HEK293 (cell line): Measurements from ENCODE around the gene MRTFA.
A peak's percentile ranks its signal among the peaks of the same experiment; 100 is the strongest.

Experiments
- CTCF ChIA-PET: fragments of 350-600 bp; formaldehyde crosslinking; extraction: SDS; loops from one replicate; lab custom pipeline; 2021; ENCODE audit warnings: antibody characterized with exemption; lab: Yijun Ruan, JAX
- POLR2A ChIA-PET: fragments of 300-600 bp; formaldehyde crosslinking; extraction: SDS; loops from one replicate; lab custom pipeline; 2020; ENCODE audit warnings: antibody characterized with exemption, inconsistent platforms; lab: Yijun Ruan, JAX
- H3K27ac ChIP-seq: fragments of 200-500 bp; sonication (Bioruptor generic); 2 replicates; pipeline ENCODE4 v1.5.1; 2014; ENCODE audit warnings: low read depth, low read length, control low read depth, inconsistent platforms; ENCODE audit errors: extremely low read depth
- H3K36me3 ChIP-seq, 2 experiments: fragments of 200-500 bp in 1 of 2; sonication (Bioruptor generic) in 1 of 2; 1 replicate in 1 of 2; 2 replicates in 1 of 2; pipeline ENCODE4 v1.5.1; 2014 to 2017; ENCODE audit warnings: inconsistent platforms in 2 of 2, low read length in 2 of 2; ENCODE audit not compliant: control insufficient read depth in 2 of 2, insufficient read depth in 1 of 2
- H3K4me1 ChIP-seq: fragments of 200-500 bp; sonication (Bioruptor generic); 2 replicates; pipeline ENCODE4 v1.5.1; 2014; ENCODE audit warnings: mild to moderate bottlenecking, low read length, inconsistent platforms; ENCODE audit not compliant: control insufficient read depth, insufficient read depth
- H3K4me3 ChIP-seq: 2 replicates; pipeline ENCODE4 v1.5.1; 2011; ENCODE audit warnings: low read depth, mild to moderate bottlenecking, control low read depth, low read length, moderate library complexity
- H3K9me3 ChIP-seq: fragments of 200-500 bp; sonication (Bioruptor generic); 2 replicates; pipeline ENCODE4 v1.5.1; 2014; ENCODE audit warnings: low read depth, low read length, inconsistent platforms; ENCODE audit not compliant: control insufficient read depth, insufficient read depth
- HOXD13 ChIP-seq: sonication (generic); formaldehyde crosslinking; IDR thresholded peaks from 2 replicates; pipeline ENCODE4 v1.8.0; 2022; ENCODE audit warnings: missing genetic modification reagents, borderline replicate concordance
- OSR2 ChIP-seq: fragments of 450-650 bp; formaldehyde crosslinking; IDR thresholded peaks from 2 replicates; pipeline ENCODE4 v1.5.1; 2016; ENCODE audit warnings: missing biosample characterization, missing genetic modification characterization
- RBAK ChIP-seq: fragments of 450-650 bp; formaldehyde crosslinking; IDR thresholded peaks from 2 replicates; pipeline ENCODE4 v1.5.1; 2016; ENCODE audit warnings: missing biosample characterization, missing genetic modification characterization
- YY2 ChIP-seq: fragments of 450-650 bp; formaldehyde crosslinking; IDR thresholded peaks from 2 replicates; pipeline ENCODE4 v1.5.1; 2016; ENCODE audit warnings: missing biosample characterization, missing genetic modification characterization
- ZBTB17 ChIP-seq: fragments of 450-650 bp; formaldehyde crosslinking; IDR thresholded peaks from 2 replicates; pipeline ENCODE4 v1.5.1; 2016; ENCODE audit warnings: missing biosample characterization, missing genetic modification characterization
- ZFP37 ChIP-seq: fragments of 450-650 bp; formaldehyde crosslinking; IDR thresholded peaks from 2 replicates; pipeline ENCODE4 v1.5.1; 2016; ENCODE audit warnings: missing biosample characterization, missing genetic modification characterization
- ZIC2 ChIP-seq: fragments of 450-650 bp; formaldehyde crosslinking; IDR thresholded peaks from 2 replicates; pipeline ENCODE4 v1.5.1; 2016; ENCODE audit warnings: missing biosample characterization, missing genetic modification characterization
- ZNF140 ChIP-seq: fragments of 450-650 bp; formaldehyde crosslinking; IDR thresholded peaks from 2 replicates; pipeline ENCODE4 v1.5.1; 2016; ENCODE audit warnings: missing biosample characterization, missing genetic modification characterization
- ZNF157 ChIP-seq: fragments of 450-650 bp; formaldehyde crosslinking; IDR thresholded peaks from 2 replicates; pipeline ENCODE4 v1.5.1; 2016; ENCODE audit warnings: missing biosample characterization, missing genetic modification characterization
- ZNF19 ChIP-seq: fragments of 450-650 bp; formaldehyde crosslinking; IDR thresholded peaks from 2 replicates; pipeline ENCODE4; 2016; ENCODE audit warnings: missing biosample characterization, missing genetic modification characterization, low read depth
- ZNF266 ChIP-seq: fragments of 450-650 bp; formaldehyde crosslinking; IDR thresholded peaks from 2 replicates; pipeline ENCODE4 v1.5.1; 2016; ENCODE audit warnings: missing biosample characterization, missing genetic modification characterization, low read depth
- ZNF324 ChIP-seq: fragments of 450-650 bp; formaldehyde crosslinking; IDR thresholded peaks from 2 replicates; pipeline ENCODE4 v1.5.1; 2016; ENCODE audit warnings: missing biosample characterization, missing genetic modification characterization
- ZNF558 ChIP-seq: fragments of 450-650 bp; formaldehyde crosslinking; IDR thresholded peaks from 2 replicates; pipeline ENCODE4 v1.5.1; 2016; ENCODE audit warnings: missing biosample characterization, missing genetic modification characterization
- ZNF571 ChIP-seq: fragments of 450-650 bp; formaldehyde crosslinking; IDR thresholded peaks from 2 replicates; pipeline ENCODE4 v1.5.0; 2017; ENCODE audit warnings: missing biosample characterization, missing genetic modification characterization
- ZNF660 ChIP-seq: fragments of 450-650 bp; IDR thresholded peaks from 2 replicates; pipeline ENCODE4 v1.5.1; 2018; ENCODE audit warnings: missing biosample characterization, mild to moderate bottlenecking, missing genetic modification characterization
- ZNF777 ChIP-seq: fragments of 450-650 bp; formaldehyde crosslinking; IDR thresholded peaks from 2 replicates; pipeline ENCODE4 v1.5.1; 2017; ENCODE audit warnings: missing biosample characterization, missing genetic modification characterization, borderline replicate concordance
- ZNF837 ChIP-seq: fragments of 450-650 bp; formaldehyde crosslinking; IDR thresholded peaks from 2 replicates; pipeline ENCODE4 v1.5.1; 2016; ENCODE audit warnings: missing biosample characterization, missing genetic modification characterization
- TF ChIP-seq, protein P1 (sequence below): fragments of 450-650 bp; formaldehyde crosslinking; IDR thresholded peaks from 2 replicates; pipeline ENCODE4 v1.5.1; 2016; ENCODE audit warnings: missing biosample characterization, missing genetic modification characterization
- TF ChIP-seq, protein P2 (sequence below): IDR thresholded peaks from 2 replicates; pipeline ENCODE4 v1.6.1; 2011; ENCODE audit warnings: mild to moderate bottlenecking, low read depth, low read length, borderline replicate concordance
- TF ChIP-seq, protein P3 (sequence below): fragments of 450-650 bp; formaldehyde crosslinking; IDR thresholded peaks from 2 replicates; pipeline ENCODE4 v1.5.0; 2017; ENCODE audit warnings: missing biosample characterization, missing genetic modification characterization, borderline replicate concordance

MRTFA gene

DNA sequence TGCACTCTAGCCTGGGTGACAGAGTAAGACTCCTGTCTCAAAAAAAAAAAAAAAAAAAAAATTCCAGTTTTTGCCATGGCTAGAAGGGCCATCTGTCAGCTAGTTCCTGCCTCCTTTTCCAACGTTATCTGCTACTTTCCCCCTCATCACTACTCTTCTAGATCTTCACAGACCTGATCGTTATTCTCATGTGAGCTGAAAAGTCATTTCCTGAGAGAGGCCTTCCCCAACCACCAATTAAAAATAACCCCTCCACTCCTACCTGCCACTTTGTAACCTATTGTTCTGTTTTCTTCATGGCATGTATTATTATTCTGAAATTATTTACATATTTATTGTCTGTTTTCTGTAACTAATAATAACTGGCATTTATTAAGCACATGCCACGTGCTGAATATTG is 241.9 kb downstream of the MRTFA start:
- TF ChIP-seq ZIC2 (tag by site-specific recombination) (no peak), HOXD13 (CRISPR knock-in tag) (no peak), ZNF837 (tag by site-specific recombination) (no peak), ZNF558 (tag by site-specific recombination) (no peak)
- TF ChIP-seq, protein P1, sequence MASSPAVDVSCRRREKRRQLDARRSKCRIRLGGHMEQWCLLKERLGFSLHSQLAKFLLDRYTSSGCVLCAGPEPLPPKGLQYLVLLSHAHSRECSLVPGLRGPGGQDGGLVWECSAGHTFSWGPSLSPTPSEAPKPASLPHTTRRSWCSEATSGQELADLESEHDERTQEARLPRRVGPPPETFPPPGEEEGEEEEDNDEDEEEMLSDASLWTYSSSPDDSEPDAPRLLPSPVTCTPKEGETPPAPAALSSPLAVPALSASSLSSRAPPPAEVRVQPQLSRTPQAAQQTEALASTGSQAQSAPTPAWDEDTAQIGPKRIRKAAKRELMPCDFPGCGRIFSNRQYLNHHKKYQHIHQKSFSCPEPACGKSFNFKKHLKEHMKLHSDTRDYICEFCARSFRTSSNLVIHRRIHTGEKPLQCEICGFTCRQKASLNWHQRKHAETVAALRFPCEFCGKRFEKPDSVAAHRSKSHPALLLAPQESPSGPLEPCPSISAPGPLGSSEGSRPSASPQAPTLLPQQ, result no peak
- Histone ChIP-seq H3K36me3 (peaks cover 6 to 10% of the 10 kb centered on the region in 2 experiments; a peak in 2 of 3 replicates), H3K9me3 (no peaks in the 10 kb centered on the region), H3K27ac (no peak overlapping the region), H3K4me1 (peaks cover 5% of the 10 kb centered on the region), H3K4me3 (no peak overlapping the region)
- CTCF ChIA-PET, result interaction anchor here (0.6 to 0.7 kb wide), 2 partner anchors 10 to 104 kb away, joined by 3 read pairs; no protein-coding TSS in a partner anchor
- POLR2A ChIA-PET, result interaction anchor here (0.6 kb wide), 1 partner anchor 280 kb away, joined by 3 read pairs; no protein-coding TSS in a partner anchor

DNA sequence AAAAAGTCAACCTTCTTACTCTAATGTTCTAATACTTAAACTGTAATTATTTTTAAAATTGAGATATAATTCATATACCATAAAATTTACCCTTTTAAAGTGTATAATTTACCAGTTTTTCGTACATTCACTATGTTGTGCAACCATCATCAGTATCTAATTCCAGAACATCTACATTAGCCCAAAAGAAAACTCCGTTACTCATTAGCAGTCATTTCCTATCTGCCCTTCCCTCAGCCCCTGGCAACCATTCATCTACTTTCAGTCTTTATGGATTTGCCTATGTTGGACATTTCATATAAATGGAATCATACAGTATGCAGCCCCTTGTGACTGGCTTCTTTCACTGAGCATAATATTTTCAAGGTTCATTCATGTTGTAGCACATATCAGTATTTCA is 243.9 kb downstream of the MRTFA start:
- Histone ChIP-seq H3K4me1 (peaks cover 5% of the 10 kb centered on the region), H3K36me3 (peaks cover 5 to 15% of the 10 kb centered on the region in 2 experiments; a peak in 2 of 3 replicates), H3K9me3 (no peaks in the 10 kb centered on the region), H3K27ac (no peak overlapping the region), H3K4me3 (no peak overlapping the region)
- TF ChIP-seq ZNF660 (no peak), ZNF324 (tag by site-specific recombination) (no peak), ZNF140 (no peak), ZNF157 (tag by site-specific recombination) (no peak), ZNF571 (tag by site-specific recombination) (no peak), ZFP37 (no peak), ZNF837 (tag by site-specific recombination) (no peak), YY2 (no peak), ZNF777 (tag by site-specific recombination) (no peak), ZNF19 (tag by site-specific recombination) (no peak), OSR2 (tag by site-specific recombination) (no peak), RBAK (tag by site-specific recombination) (no peak)
- TF ChIP-seq, protein P2, sequence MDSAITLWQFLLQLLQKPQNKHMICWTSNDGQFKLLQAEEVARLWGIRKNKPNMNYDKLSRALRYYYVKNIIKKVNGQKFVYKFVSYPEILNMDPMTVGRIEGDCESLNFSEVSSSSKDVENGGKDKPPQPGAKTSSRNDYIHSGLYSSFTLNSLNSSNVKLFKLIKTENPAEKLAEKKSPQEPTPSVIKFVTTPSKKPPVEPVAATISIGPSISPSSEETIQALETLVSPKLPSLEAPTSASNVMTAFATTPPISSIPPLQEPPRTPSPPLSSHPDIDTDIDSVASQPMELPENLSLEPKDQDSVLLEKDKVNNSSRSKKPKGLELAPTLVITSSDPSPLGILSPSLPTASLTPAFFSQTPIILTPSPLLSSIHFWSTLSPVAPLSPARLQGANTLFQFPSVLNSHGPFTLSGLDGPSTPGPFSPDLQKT, result no peak
- TF ChIP-seq, protein P3, sequence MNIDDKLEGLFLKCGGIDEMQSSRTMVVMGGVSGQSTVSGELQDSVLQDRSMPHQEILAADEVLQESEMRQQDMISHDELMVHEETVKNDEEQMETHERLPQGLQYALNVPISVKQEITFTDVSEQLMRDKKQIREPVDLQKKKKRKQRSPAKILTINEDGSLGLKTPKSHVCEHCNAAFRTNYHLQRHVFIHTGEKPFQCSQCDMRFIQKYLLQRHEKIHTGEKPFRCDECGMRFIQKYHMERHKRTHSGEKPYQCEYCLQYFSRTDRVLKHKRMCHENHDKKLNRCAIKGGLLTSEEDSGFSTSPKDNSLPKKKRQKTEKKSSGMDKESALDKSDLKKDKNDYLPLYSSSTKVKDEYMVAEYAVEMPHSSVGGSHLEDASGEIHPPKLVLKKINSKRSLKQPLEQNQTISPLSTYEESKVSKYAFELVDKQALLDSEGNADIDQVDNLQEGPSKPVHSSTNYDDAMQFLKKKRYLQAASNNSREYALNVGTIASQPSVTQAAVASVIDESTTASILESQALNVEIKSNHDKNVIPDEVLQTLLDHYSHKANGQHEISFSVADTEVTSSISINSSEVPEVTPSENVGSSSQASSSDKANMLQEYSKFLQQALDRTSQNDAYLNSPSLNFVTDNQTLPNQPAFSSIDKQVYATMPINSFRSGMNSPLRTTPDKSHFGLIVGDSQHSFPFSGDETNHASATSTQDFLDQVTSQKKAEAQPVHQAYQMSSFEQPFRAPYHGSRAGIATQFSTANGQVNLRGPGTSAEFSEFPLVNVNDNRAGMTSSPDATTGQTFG (tag by site-specific recombination), result no peak
- POLR2A ChIA-PET, result interaction anchor here (1.2 kb wide), 1 partner anchor 260 kb away, joined by 3 read pairs; no protein-coding TSS in a partner anchor
- CTCF ChIA-PET, result interaction anchor here (0.7 to 2.7 kb wide), 4 partner anchors 9 to 201 kb away, joined by 3 to 11 read pairs (median 3); no protein-coding TSS in a partner anchor

DNA sequence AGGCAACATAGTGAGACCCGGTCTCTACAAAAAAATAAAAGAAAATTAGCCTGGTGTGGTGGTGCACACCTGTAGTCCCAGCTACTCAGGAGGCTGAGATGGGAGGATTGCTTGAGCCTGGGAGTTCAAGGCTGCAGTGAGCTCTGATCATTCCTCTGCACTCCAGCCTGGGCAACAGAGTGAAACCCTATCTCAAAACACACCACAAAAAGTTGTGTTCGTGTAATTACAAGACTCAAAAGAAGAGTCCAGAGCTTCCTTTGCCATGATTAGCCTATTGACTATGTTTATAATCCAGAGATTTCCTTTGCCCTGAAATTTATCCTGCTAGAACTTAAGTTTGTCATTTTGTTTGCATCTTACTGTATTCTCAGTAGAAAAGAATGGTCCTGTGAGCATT is 245.1 kb downstream of the MRTFA start:
- peaks cover 0 to 13% of the 10 kb centered on the region in 2 experiments; a peak in 2 of 3 replicates for H3K36me3 ChIP-seq
- CTCF ChIA-PET, result interaction anchor here (0.7 to 2.7 kb wide), 2 partner anchors 8 to 11 kb away, joined by 4 to 11 read pairs; no protein-coding TSS in a partner anchor
- TF ChIP-seq ZBTB17, result peak; percentile 51; the same call in 1 of the 2 replicates
- no peak for TF ChIP-seq ZNF266 (tag by site-specific recombination)
- TF ChIP-seq, all 188 proteins: peak for 1
- no peak overlapping the region for H3K4me3 ChIP-seq
- POLR2A ChIA-PET, result no interaction called here
- H3K27ac ChIP-seq, result no peak overlapping the region
- no peaks in the 10 kb centered on the region for H3K9me3 ChIP-seq
- H3K4me1 ChIP-seq, result no peaks in the 10 kb centered on the region
